Measurements from ENCODE around the gene HOXA4. TPM values are rescaled to one million over a fixed set of nuclear protein-coding genes. Genes with fewer than 3 reads are reported as not detected.

Gene HOXA4
- polyA plus RNA-seq, 6 donors from 2014 or later = not detected

DNA sequence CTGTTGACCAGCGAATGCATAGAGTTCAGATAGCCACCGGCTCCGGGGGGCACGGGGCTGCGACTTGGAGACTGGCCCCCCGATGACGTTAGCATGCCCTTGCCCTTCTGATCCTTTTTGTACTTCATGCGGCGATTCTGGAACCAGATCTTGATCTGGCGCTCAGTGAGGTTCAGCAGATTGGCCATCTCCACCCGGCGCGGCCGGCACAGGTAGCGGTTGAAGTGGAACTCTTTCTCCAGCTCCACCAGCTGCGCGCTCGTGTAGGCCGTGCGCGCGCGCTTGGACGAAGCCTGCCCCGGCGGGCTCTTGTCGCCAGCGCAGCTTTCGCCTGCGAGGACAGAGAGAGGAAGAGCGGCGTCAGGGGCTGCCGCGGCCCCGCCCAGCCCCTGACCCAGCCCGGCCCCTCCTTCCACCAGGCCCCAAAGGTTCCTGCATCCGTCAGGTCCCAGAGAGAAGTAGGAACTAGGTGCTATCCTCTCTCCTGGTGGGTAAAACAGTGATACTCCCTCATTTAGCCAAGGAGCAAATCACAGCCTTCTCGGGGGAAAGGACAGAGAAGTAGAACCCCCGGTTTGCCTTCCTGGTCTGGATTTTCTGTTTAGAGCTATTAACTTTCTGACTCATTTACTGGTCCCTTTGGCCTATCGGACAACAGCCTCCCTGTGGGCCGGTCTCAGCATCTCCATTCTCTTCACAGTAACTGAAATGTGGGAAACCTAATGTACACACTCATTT, 22.0 kb downstream of the HOXA4 start:
- peaks cover 0 to 4% (median 0%) of the 10 kb centered on the region in 7 donors for H3K9me3 Mint-ChIP-seq
- DNase-seq (no peak), ATAC-seq (ENCODE audit: low read depth in 2 of 2) (no peak)
- no peak overlapping the region for H3K4me3 Mint-ChIP-seq
- H3K27me3 Mint-ChIP-seq = peaks cover 22 to 48% (median 22%) of the 10 kb centered on the region in 3 donors
- H3K4me1 Mint-ChIP-seq = peaks cover 0 to 6% (median 3%) of the 10 kb centered on the region in 3 donors
- peaks cover 0 to 14% of the 10 kb centered on the region in 2 donors for H3K36me3 Mint-ChIP-seq
- H3K27ac Mint-ChIP-seq = no peak overlapping the region

- no peak for DNase-seq
- H3K27ac Mint-ChIP-seq = no peak overlapping the region
- peaks cover 0 to 4% (median 0%) of the 10 kb centered on the region in 7 donors for H3K9me3 Mint-ChIP-seq
Observed at GRCh38 chr7:27107391-27108381, 22.9 kb downstream of the HOXA4 start.

GRCh38 chr7:27106901-27107240, 23.7 kb downstream of the HOXA4 start:
- Mint-ChIP-seq H3K4me1 (peaks cover 13 to 18% (median 13%) of the 10 kb centered on the region in 3 donors), H3K36me3 (peaks cover 0 to 24% of the 10 kb centered on the region in 2 donors), H3K9me3 (peaks cover 0 to 4% (median 0%) of the 10 kb centered on the region in 7 donors), H3K4me3 (no peak overlapping the region), H3K27ac (no peak overlapping the region), H3K27me3 (peaks cover 37 to 60% (median 39%) of the 10 kb centered on the region in 3 donors)
- DNase-seq = no peak
- ATAC-seq (ENCODE audit: low read depth in 2 of 2) = no peak

More at GRCh38 chr7:27107391-27108381, 22.9 kb downstream of the HOXA4 start:
- Mint-ChIP-seq H3K4me1 (peaks cover 5 to 13% (median 7%) of the 10 kb centered on the region in 3 donors), H3K4me3 (no peak overlapping the region), H3K36me3 (peaks cover 0 to 21% of the 10 kb centered on the region in 2 donors), H3K27me3 (peaks cover 30 to 57% (median 30%) of the 10 kb centered on the region in 3 donors)
- ATAC-seq (ENCODE audit: low read depth in 2 of 2) = no peak

DNA sequence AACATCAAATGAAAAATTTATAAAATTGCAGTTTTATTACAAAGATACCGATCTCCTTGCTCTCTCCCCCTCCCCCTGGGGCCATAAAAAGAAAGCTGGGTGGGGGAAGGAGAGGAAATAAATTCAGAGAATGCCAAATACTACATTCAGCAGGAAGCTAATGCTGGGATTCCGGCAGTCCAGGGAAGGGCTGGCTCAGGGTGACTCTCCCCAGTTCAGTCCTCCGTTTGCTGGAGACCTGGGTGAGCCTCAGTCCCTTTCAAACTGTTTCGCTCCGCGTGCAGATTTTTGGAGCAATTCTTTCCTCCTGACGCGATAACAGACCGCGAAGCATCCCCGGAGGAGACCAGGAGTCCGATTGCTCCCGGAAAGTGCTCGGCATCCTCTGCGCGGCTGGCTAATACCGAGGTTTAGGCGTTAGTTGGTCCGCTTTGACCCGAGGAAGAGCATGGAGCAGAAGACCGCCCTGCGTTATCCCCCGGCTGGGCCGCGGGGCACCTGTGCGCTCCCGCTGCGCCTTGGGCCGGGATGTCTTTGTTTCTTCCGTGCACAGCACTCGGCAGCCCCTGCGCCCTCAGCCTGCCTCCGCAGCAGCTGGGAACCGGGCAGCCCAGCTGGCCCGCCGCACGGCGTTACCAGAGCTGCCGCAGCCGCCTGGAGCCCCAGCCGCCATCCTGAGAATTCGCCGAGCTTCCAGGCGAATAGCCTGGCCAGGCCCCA, 24.2 kb downstream of the HOXA4 start:
- Mint-ChIP-seq H3K27ac (no peak overlapping the region), H3K4me3 (no peak overlapping the region), H3K27me3 (peaks cover 42 to 61% (median 44%) of the 10 kb centered on the region in 3 donors), H3K36me3 (peaks cover 4 to 29% of the 10 kb centered on the region in 2 donors), H3K4me1 (peaks cover 17 to 18% (median 18%) of the 10 kb centered on the region in 3 donors), H3K9me3 (peaks cover 0 to 4% (median 0%) of the 10 kb centered on the region in 7 donors)
- ATAC-seq (ENCODE audit: low read depth in 2 of 2) (no peak), DNase-seq (no peak)

GRCh38 chr7:27105301-27106031, 25.1 kb downstream of the HOXA4 start:
- peaks cover 0 to 4% (median 0%) of the 10 kb centered on the region in 7 donors for H3K9me3 Mint-ChIP-seq
- H3K27ac Mint-ChIP-seq = no peak overlapping the region
- DNase-seq (no peak), ATAC-seq (ENCODE audit: low read depth in 2 of 2) (no peak)
- H3K27me3 Mint-ChIP-seq = peaks cover 51 to 64% (median 53%) of the 10 kb centered on the region in 3 donors
- peaks cover 6 to 34% of the 10 kb centered on the region in 2 donors for H3K36me3 Mint-ChIP-seq
- H3K4me1 Mint-ChIP-seq = peaks cover 17 to 18% (median 18%) of the 10 kb centered on the region in 3 donors
- no peak overlapping the region for H3K4me3 Mint-ChIP-seq

DNA sequence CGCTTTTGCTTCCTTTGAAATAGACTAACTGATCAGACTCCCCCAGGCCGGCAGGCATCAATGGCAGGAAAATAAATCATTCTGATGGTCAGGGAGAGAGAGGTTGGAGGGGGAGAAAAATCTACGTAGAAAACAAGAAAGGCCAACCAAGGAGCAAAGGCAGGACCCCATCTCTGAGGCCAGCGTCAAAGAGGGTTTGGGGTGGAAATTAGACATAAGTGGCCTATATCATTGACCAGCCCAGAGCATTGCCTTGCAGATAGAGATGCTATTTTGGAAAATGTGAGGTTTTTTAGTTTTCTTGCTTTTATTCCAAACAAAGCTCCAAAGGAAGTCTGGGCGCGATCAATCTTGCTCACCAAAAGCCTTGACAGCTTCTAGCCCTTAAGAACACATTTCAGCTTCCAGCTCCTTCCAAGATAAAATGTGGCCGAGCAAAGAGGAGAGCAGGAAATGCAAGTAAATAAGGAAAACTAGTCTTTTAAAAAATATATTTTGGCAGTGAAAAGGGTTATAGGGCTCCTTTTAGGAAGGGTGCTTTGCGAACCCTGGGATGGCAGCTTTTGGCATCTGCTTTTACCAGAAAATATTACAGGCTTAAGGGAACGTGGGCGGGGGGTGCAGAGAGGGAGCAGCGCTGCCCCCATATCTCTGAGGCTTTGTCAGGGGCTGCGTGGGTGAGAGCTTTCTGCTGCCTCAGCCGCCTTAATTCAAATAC, 26.1 kb downstream of the HOXA4 start:
- DNase-seq = no peak
- no peak overlapping the region for H3K27ac Mint-ChIP-seq
- ATAC-seq (ENCODE audit: low read depth in 2 of 2) = no peak
- H3K4me3 Mint-ChIP-seq = peak overlapping the region in 1 of 8 donors; percentile 25
- H3K27me3 Mint-ChIP-seq = peaks cover 60 to 67% (median 62%) of the 10 kb centered on the region in 3 donors
- peaks cover 17 to 22% (median 18%) of the 10 kb centered on the region in 3 donors for H3K4me1 Mint-ChIP-seq
- H3K9me3 Mint-ChIP-seq = peaks cover 0 to 4% (median 0%) of the 10 kb centered on the region in 7 donors
- H3K36me3 Mint-ChIP-seq = peaks cover 15 to 44% of the 10 kb centered on the region in 2 donors

GRCh38 chr7:27103489-27104226, 26.9 kb downstream of the HOXA4 start:
- ATAC-seq (ENCODE audit: low read depth in 2 of 2) (no peak), DNase-seq (no peak)
- Mint-ChIP-seq H3K4me1 (peaks cover 23 to 30% (median 24%) of the 10 kb centered on the region in 3 donors), H3K36me3 (peaks cover 20 to 51% of the 10 kb centered on the region in 2 donors), H3K27me3 (peaks cover 68 to 75% (median 71%) of the 10 kb centered on the region in 3 donors), H3K4me3 (peak overlapping the region in 6 of 8 donors; percentile 19 to 71 (median 58)), H3K9me3 (peaks cover 0 to 4% (median 2%) of the 10 kb centered on the region in 7 donors), H3K27ac (no peak overlapping the region)

GRCh38 chr7:27102581-27103442, 27.7 kb downstream of the HOXA4 start, which contains the start of gene HOXA2:
HOXA2 (minus strand) TSS chr7:27102683; CDS start chr7:27102500, 183 bp downstream.
- ATAC-seq (ENCODE audit: low read depth in 2 of 2) = peak in 1 of 2 donors; percentile 14
- no peak for DNase-seq
- H3K27ac Mint-ChIP-seq = peak within 1 kb of the TSS in 5 of 6 donors; percentile 44 to 81 (median 72)
- peaks cover 27 to 39% (median 28%) of the 10 kb centered on the region in 3 donors for H3K4me1 Mint-ChIP-seq
- H3K36me3 Mint-ChIP-seq = peaks cover 20 to 50% of the 10 kb centered on the region in 2 donors
- H3K4me3 Mint-ChIP-seq = peak within 1 kb of the TSS; percentile 21 to 81 (median 71)
- H3K9me3 Mint-ChIP-seq = peaks cover 0 to 4% (median 2%) of the 10 kb centered on the region in 7 donors
- H3K27me3 Mint-ChIP-seq = peaks cover 70 to 83% (median 75%) of the 10 kb centered on the region in 3 donors

DNA sequence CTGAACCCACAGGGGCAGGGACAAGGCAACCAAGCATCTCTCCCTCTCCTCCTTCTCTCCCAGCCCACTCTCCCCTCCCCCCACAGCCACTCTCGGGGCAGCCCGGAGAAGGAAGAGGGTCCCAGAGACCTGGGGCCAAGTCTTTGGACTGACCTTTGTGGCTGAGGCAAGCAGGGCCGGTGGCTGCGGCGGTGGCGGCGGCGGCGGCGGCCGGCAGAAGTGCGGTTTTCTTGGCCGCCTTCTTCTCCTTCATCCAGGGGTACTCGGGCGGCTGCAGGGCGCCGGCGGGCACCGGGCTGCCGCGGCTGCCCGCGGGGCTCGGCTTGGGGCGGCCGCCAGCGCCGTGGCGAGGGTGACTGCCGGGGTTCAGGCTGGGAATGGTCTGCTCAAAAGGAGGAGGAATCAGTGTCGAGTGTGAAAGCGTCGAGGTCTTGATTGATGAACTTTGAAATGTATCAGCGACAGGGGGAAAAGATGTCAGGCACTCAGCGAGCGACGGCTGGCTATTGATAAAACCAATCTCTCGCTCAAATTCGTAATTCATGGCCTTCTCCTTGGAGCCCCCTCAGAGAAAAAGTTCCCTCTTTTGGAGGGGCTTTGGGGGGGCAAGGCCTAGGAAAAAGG, 28.5 kb downstream of the HOXA4 start:
- no peak for ATAC-seq (ENCODE audit: low read depth in 2 of 2)

More for the DNA sequence above, 28.5 kb downstream of the HOXA4 start:
- DNase-seq = no peak
- Mint-ChIP-seq H3K4me3 (peak overlapping the region; percentile 21 to 81 (median 71)), H3K4me1 (peaks cover 33 to 46% (median 35%) of the 10 kb centered on the region in 3 donors), H3K27ac (peak overlapping the region in 3 of 6 donors; percentile 72 to 81 (median 78)), H3K36me3 (peaks cover 20 to 43% of the 10 kb centered on the region in 2 donors), H3K9me3 (peaks cover 0 to 3% (median 0%) of the 10 kb centered on the region in 7 donors), H3K27me3 (peaks cover 77 to 90% (median 83%) of the 10 kb centered on the region in 3 donors)

Measured in naive B cell (primary cell).